Iris pigment epithelial cell (primary cell): ENCODE results near the gene RTL1.

Experiments used
- DNase-seq: peaks from one replicate; pipeline ENCODE4 v3.0.0-alpha.2; 2011; ENCODE audit warnings: low read depth

The RTL1 gene

DNA sequence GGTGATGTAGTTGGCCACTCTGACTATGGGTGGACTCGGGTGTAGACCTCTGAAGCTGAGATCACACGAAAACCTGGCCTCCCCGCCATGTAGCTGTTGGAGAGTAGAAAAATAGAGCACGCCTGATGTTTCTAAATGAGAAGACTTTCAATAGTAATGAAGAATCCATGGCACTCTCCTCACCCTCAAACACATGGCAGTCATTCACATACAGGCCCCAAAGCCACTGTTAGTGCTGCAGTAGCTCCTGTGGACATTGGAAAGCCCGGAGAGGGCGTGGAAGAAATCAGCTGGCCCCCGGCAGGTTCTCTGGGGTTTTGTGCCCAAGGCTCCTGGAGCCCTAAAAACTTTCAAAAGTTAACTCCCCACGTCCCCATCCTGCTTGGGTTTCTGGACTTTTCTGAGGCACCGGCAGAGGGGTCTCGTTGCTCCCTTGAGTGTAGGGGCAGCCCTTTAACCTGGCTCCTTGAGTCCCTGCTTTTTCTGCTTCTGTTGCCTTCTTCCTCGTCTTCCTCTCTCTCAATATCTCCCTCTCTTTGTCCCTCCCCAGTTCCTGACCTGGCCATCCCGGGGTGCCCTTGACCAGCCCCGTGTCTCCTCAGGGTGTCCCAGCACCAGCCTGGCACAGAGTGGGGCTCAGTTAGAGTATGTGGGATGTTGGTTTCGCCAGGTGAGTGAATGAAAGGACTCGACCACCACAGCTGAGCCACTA is 69.3 kb downstream of the RTL1 start:
- DNase-seq: no peak

GRCh38 chr14:100832311-100832960 is 71.1 kb downstream of the RTL1 start:
- no peak for DNase-seq

GRCh38 chr14:100830681-100831080 is 72.8 kb downstream of the RTL1 start:
- no peak for DNase-seq
